GM12878 (cell line): ENCODE data around the gene PLCG1. TPM values are rescaled to one million over a fixed set of nuclear protein-coding genes. Genes with fewer than 3 reads are reported as not detected.

Source experiments
- ATAC-seq: fragments of 200-7000 bp; cut with Tn5 transposase; 3 replicates; pipeline ENCODE4 v1.9.1; 2020; ENCODE audit warnings: mild to moderate bottlenecking, moderate library complexity
- BruUV-seq: library from RNA; stranded (reverse); fragments of 400-500 nt; replicated peaks from 2 replicates; lab custom pipeline; 2021; lab: Mats Ljungman, UMichigan
- CTCF ChIA-PET: fragments of 300-600 bp; sonication (Branson Sonifier 250); formaldehyde crosslinking; extraction: SDS; loops from one replicate; lab custom pipeline; 2021; ENCODE audit warnings: inconsistent platforms; lab: Yijun Ruan, JAX
- POLR2A ChIA-PET: fragments of 350-600 bp; formaldehyde crosslinking; extraction: SDS; loops from one replicate; lab custom pipeline; 2021; ENCODE audit warnings: inconsistent platforms; lab: Charles Lee
- RAD21 ChIA-PET: fragments of 300-600 bp; sonication (Branson Sonifier 250); formaldehyde crosslinking; loops from one replicate; lab custom pipeline; 2023; ENCODE audit warnings: antibody characterized with exemption; ENCODE audit not compliant: unreplicated experiment; lab: Charles Lee
- SMC1A ChIA-PET: fragments of 300-600 bp; sonication (Branson Sonifier 250); formaldehyde crosslinking; loops from one replicate; lab custom pipeline; 2023; ENCODE audit not compliant: unreplicated experiment, uncharacterized antibody; lab: Charles Lee
- DNase-seq: peaks from one replicate; pipeline ENCODE4 v3.0.0-alpha.2; 2011; ENCODE audit warnings: low read depth, low spot score
- FAIRE-seq: peaks from 3 replicates; lab custom pipeline; 2011; peaks lifted over from hg19 to GRCh38; lab: Jason Lieb, UNC
- H2AFZ ChIP-seq: 2 replicates; pipeline ENCODE4 v1.6.0; 2011; ENCODE audit warnings: low read depth, low read length, control low read depth; ENCODE audit not compliant: control insufficient read depth
- H3K27ac ChIP-seq: 2 replicates; pipeline ENCODE4 v1.5.1; 2011; ENCODE audit warnings: control low read depth; ENCODE audit not compliant: control insufficient read depth, insufficient read depth
- H3K27me3 ChIP-seq, 2 experiments: replicated peaks in 1 of 2; 2 replicates each; pipeline versions ENCODE4 v1.6.0 to v1.6.1; 2011; ENCODE audit warnings: low read length in 1 of 2; ENCODE audit not compliant: control insufficient read depth in 2 of 2, insufficient read depth in 2 of 2
- H3K36me3 ChIP-seq, 2 experiments: 2 replicates each; pipeline ENCODE4 v1.5.1; 2011; ENCODE audit warnings: low read length in 1 of 2; ENCODE audit not compliant: control insufficient read depth in 2 of 2, insufficient read depth in 2 of 2
- H3K4me1 ChIP-seq: 2 replicates; pipeline ENCODE4 v1.6.1; 2011; ENCODE audit warnings: mild to moderate bottlenecking, low read length, moderate library complexity, mixed read lengths; ENCODE audit not compliant: control insufficient read depth, insufficient read depth
- H3K4me2 ChIP-seq: 2 replicates; pipeline ENCODE4 v1.6.0; 2011; ENCODE audit warnings: control low read depth; ENCODE audit not compliant: control insufficient read depth, insufficient read depth
- H3K4me3 ChIP-seq: fragments of 200-600 bp; sonication (generic); 2 replicates; pipeline ENCODE4 v1.5.1; 2016
- H3K79me2 ChIP-seq: 2 replicates; pipeline ENCODE4 v1.6.0; 2011; ENCODE audit warnings: low read length; ENCODE audit not compliant: control insufficient read depth, insufficient read depth
- H3K9ac ChIP-seq: 2 replicates; pipeline ENCODE4 v1.8.0; 2011; ENCODE audit warnings: low read length, control low read depth, mixed read lengths; ENCODE audit not compliant: control insufficient read depth, insufficient read depth
- H3K9me3 ChIP-seq: replicated peaks from 3 replicates; pipeline ENCODE4 v1.5.1; 2011; ENCODE audit warnings: mild to moderate bottlenecking, low read length; ENCODE audit not compliant: control insufficient read depth, insufficient read depth
- H4K20me1 ChIP-seq: 2 replicates; pipeline ENCODE4 v1.6.0; 2011; ENCODE audit not compliant: control insufficient read depth, insufficient read depth
- DPF2 ChIP-seq: fragments of 450-650 bp; IDR thresholded peaks from 2 replicates; pipeline ENCODE4 v1.6.1; 2017; ENCODE audit warnings: mild to moderate bottlenecking
- ESRRA ChIP-seq: IDR thresholded peaks from 2 replicates; pipeline ENCODE4 v1.6.1; 2012; ENCODE audit warnings: mild to moderate bottlenecking, low read length, improper control_type of control experiment
- IKZF2 ChIP-seq, 2 experiments: fragments of 450-650 bp; IDR thresholded peaks; 2 replicates each; pipeline ENCODE4 v1.6.1; 2017; ENCODE audit warnings: mild to moderate bottlenecking in 2 of 2, moderate library complexity in 2 of 2
- MEF2B ChIP-seq: fragments of 450-650 bp; IDR thresholded peaks from 2 replicates; pipeline ENCODE4 v1.6.1; 2018; ENCODE audit warnings: mild to moderate bottlenecking, moderate library complexity; ENCODE audit not compliant: partially characterized antibody, poor library complexity, severe bottlenecking
- MLLT1 ChIP-seq: fragments of 450-650 bp; IDR thresholded peaks from 2 replicates; pipeline ENCODE4 v1.6.1; 2016; ENCODE audit warnings: mild to moderate bottlenecking
- NR2C2 ChIP-seq: IDR thresholded peaks from 2 replicates; pipeline ENCODE4 v1.6.1; 2011; ENCODE audit warnings: borderline replicate concordance, low read depth; ENCODE audit not compliant: control insufficient read depth, insufficient read length
- RB1 ChIP-seq: fragments of 450-650 bp; formaldehyde crosslinking; IDR thresholded peaks from 2 replicates; pipeline ENCODE4 v1.6.1; 2017; ENCODE audit warnings: mild to moderate bottlenecking, borderline replicate concordance
- SMAD1 ChIP-seq: fragments of 450-650 bp; IDR thresholded peaks from 2 replicates; pipeline ENCODE4 v1.6.1; 2018; ENCODE audit warnings: mild to moderate bottlenecking, low read depth; ENCODE audit not compliant: partially characterized antibody
- STAT3 ChIP-seq: IDR thresholded peaks from 2 replicates; pipeline ENCODE4 v1.6.1; 2011; ENCODE audit warnings: low read depth, low read length, improper control_type of control experiment
- SUZ12 ChIP-seq: fragments of 200-600 bp; sonication (generic); IDR thresholded peaks from one replicate; pipeline ENCODE4 v1.6.1; 2018; ENCODE audit warnings: antibody characterized with exemption, mild to moderate bottlenecking; ENCODE audit not compliant: unreplicated experiment
- ZNF687 ChIP-seq: fragments of 450-650 bp; IDR thresholded peaks from 2 replicates; pipeline ENCODE4 v1.6.1; 2017; ENCODE audit warnings: mild to moderate bottlenecking, moderate library complexity
- WGBS: methylation state at CpG from one replicate; pipeline ENCODE4 v1.1.6; 2016; ENCODE audit warnings: low lambda C conversion rate; ENCODE audit not compliant: insufficient replicate concordance, insufficient coverage; ENCODE audit errors: missing lambda C conversion rate; 5-methylcytosine and 5-hydroxymethylcytosine counted together
- in situ Hi-C: fragments of 300-500 bp; cut with MboI; formaldehyde crosslinking; loops from 9 replicates; pipeline ENCODE4 v1.14.3; 2018; ENCODE audit warnings: mixed read lengths
- intact Hi-C: fragments of 100-400 bp; cut with micrococcal nuclease; formaldehyde crosslinking; loops from one replicate; pipeline ENCODE4 v1.14.2; 2022; ENCODE audit not compliant: unreplicated experiment
- polyA plus RNA-seq, 11 experiments: library from polyadenylated mRNA; depleted of rRNA in 4 of 11; unstranded in 6 of 11; stranded (reverse) in 5 of 11; fragments of >200 nt; fragmentation: Nextera tagmentation in 4 of 11; fragmentation: Illumina TruSeq in 1 of 11; extraction: Ambion mirVana in 4 of 11; extraction: Trizol in 1 of 11; gene quantifications; 1 replicate in 1 of 11; 2 replicates in 10 of 11; pipeline versions ENCODE4 v1.2.1 to v1.2.3, GENCODE V29; 2011 to 2016; ENCODE audit warnings: inconsistent platforms in 2 of 11, missing spikeins in 2 of 11, low read depth in 1 of 11
- total RNA-seq, 4 experiments: library from RNA; depleted of rRNA in 3 of 4; stranded (reverse); fragments of >200 nt in 3 of 4; fragmentation: Illumina TruSeq in 1 of 4; extraction: Trizol in 1 of 4; gene quantifications; 2 replicates each; pipeline versions ENCODE4 v1.2.1 to v1.2.3, GENCODE V29; 2013 to 2021
- TF ChIP-seq, protein P1 (sequence below): IDR thresholded peaks from 2 replicates; pipeline ENCODE4 v1.6.1; 2011; ENCODE audit warnings: mild to moderate bottlenecking, low read depth, low read length, moderate library complexity; ENCODE audit not compliant: insufficient replicate concordance
- TF ChIP-seq, protein P2 (sequence below): fragments of 450-650 bp; IDR thresholded peaks from 2 replicates; pipeline ENCODE4 v1.6.1; 2017; ENCODE audit warnings: mild to moderate bottlenecking, low read depth, inconsistent platforms; ENCODE audit not compliant: poor library complexity, severe bottlenecking

The PLCG1 gene
- total and polyA plus RNA-seq, 10 of the 15 experiments (the other 5 are each of a cell fraction or from before 2014, with no cell fraction given), result 2.6 to 114 (median 45.3) TPM

DNA sequence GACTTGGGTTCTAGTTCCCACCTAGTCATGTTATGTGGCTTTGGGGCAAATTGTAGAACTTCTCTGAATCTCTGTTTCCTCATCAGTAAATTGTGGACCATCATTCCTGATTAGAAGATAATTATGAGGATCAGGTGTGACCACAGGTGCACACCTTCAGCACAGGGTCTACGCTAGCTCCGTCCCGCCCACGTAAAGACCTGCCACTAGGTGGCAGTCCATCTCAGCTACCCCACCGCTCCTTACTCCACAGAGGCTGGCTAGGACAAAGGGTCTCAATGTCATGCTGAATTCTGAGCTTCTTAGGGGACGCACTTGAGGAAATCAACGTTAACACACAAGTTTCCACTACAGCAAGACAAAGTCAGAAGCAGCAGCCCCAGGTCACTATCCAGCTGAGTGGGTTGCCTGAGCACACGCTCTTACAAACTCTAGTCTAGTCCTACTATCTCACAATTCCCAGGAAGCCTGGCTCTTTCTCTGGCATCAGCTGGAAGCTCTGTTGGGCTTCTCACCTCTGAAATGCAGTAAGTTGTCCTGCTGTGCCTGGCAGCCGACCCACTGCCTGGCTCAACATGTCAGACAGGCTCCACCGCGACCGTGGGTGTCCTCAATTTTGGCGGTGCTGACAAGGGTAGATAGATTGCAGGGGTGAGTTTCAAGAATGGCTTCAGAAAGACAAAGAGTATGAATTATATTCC, 2.0 kb upstream of the PLCG1 start:
- ChIA-PET POLR2A (interaction anchor here (1.2 to 5.3 kb wide), 5 partner anchors 22 to 153 kb away, joined by 4 to 29 read pairs (median 10); no protein-coding TSS in a partner anchor), RAD21 (interaction anchor here (0.7 to 7.8 kb wide), 23 partner anchors 8 to 204 kb away, joined by 3 to 72 read pairs (median 6); no protein-coding TSS in a partner anchor), CTCF (interaction anchor here (0.6 to 6.2 kb wide), 45 partner anchors 9 to 276 kb away, joined by 3 to 110 read pairs (median 6); partner anchors contain the start of gene LPIN3), SMC1A (interaction anchor here (1.0 to 4.8 kb wide), 28 partner anchors 9 to 206 kb away, joined by 3 to 70 read pairs (median 5); partner anchors contain the start of gene LPIN3)
- 49% methylated on average over 13 of the region's 13 CpGs for WGBS
- Histone ChIP-seq H3K9me3 (no peaks in the 10 kb centered on the region), H2AFZ (no peak overlapping the region), H3K9ac (no peak overlapping the region), H3K36me3 (no peaks in the 10 kb centered on the region), H3K79me2 (peaks cover 34% of the 10 kb centered on the region), H3K4me2 (no peak overlapping the region), H3K4me3 (no peak overlapping the region), H4K20me1 (no peaks in the 10 kb centered on the region), H3K27ac (no peak overlapping the region), H3K27me3 (no peaks in the 10 kb centered on the region), H3K4me1 (peaks cover 46% of the 10 kb centered on the region)
- no TSS peak for BruUV-seq
- DNase-seq (no peak), FAIRE-seq (no peak), ATAC-seq (peak; percentile 35)
- intact Hi-C loops, result loop anchor here (1.0 to 5.0 kb wide), 3 partner anchors 97 to 205 kb away; partner anchors contain the start of genes LPIN3 and ZHX3
- in situ Hi-C loops, result no loop called here
- TF ChIP-seq SUZ12, result no peak
- no peak for TF ChIP-seq NR2C2
- TF ChIP-seq MEF2B, result no peak
- 0 out of 4 replicates have a peak, but pooled peaks of 1 of the 2 experiments have one; percentile 15 for TF ChIP-seq IKZF2 (IDR thresholded peaks at IDR 0.05)
- no peak for TF ChIP-seq ESRRA
- no peak for TF ChIP-seq MLLT1
- TF ChIP-seq, protein P1, sequence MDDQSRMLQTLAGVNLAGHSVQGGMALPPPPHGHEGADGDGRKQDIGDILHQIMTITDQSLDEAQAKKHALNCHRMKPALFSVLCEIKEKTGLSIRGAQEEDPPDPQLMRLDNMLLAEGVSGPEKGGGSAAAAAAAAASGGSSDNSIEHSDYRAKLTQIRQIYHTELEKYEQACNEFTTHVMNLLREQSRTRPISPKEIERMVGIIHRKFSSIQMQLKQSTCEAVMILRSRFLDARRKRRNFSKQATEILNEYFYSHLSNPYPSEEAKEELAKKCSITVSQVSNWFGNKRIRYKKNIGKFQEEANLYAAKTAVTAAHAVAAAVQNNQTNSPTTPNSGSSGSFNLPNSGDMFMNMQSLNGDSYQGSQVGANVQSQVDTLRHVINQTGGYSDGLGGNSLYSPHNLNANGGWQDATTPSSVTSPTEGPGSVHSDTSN, result no peak
- TF ChIP-seq, protein P2, sequence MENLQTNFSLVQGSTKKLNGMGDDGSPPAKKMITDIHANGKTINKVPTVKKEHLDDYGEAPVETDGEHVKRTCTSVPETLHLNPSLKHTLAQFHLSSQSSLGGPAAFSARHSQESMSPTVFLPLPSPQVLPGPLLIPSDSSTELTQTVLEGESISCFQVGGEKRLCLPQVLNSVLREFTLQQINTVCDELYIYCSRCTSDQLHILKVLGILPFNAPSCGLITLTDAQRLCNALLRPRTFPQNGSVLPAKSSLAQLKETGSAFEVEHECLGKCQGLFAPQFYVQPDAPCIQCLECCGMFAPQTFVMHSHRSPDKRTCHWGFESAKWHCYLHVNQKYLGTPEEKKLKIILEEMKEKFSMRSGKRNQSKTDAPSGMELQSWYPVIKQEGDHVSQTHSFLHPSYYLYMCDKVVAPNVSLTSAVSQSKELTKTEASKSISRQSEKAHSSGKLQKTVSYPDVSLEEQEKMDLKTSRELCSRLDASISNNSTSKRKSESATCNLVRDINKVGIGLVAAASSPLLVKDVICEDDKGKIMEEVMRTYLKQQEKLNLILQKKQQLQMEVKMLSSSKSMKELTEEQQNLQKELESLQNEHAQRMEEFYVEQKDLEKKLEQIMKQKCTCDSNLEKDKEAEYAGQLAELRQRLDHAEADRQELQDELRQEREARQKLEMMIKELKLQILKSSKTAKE, result no peak
- TF ChIP-seq SMAD1, result no peak
- TF ChIP-seq STAT3, result no peak
- TF ChIP-seq DPF2, result no peak
- TF ChIP-seq ZNF687, result no peak
- no peak for TF ChIP-seq RB1
